UCSD-AML1 (cell line): ENCODE measurements around the gene MEIS3.
A peak's percentile ranks its signal among the peaks of the same experiment; 100 is the strongest.
"Not testable (repeated sequence)": the region's sequence is repeated elsewhere in the genome, so short reads cannot be mapped to it uniquely, and the experiment has no call there.

Source experiments
- DNase-seq: peaks from one replicate; lab custom pipeline; 2025; ENCODE audit not compliant: unreplicated experiment; lab: John Stamatoyannopoulos, UW

MEIS3 gene

DNA sequence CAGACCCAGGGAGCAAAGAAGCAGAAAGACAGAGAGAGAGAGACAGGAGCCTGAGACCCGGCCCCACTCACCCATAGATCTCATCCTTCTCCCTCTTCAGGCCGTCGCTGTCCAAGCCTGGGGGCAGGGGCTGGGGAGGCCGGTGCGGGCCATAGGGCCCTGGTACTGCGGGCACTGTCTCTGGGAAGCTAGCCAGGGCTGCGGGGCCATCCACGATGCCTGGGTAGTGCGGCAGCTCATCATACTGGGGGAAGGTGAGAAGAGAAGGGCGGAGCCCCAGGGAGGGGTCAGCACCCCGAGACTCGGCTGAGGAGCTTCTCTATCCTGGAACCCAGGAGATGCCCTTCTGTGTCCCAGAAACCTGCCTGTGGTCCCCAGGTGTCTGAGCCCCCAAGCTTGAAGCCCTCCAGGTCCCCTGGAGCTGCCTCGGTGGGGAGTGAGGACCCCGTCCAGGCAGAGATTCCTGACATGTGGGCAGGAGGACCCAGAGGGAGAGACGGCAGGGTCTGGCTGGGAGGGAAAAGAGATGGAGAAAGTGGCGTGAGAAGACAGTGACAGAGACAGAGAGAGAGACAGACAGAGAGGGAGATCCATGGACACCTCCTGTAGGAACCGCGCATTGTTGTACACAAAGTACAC is 2.1 kb downstream of the MEIS3 start:
- DNase-seq: no peak

DNA sequence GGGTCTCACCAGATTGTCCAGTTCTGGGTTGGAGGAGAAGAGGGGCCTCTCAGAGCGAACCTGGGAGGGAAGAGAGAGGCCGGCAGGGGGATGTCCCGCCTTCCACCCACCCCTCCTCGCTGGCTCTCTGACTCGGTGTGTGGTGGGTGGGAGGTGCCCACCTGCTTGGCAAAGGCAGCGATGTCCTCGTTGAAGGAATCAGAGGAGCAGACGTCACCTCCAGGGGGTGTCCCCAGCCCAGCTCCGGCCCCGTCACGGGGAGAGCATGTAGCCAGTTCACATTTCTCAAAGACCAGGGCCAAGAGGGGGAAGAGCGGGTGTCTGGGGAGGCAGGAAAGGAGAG is 2.7 kb downstream of the MEIS3 start:
- no peak for DNase-seq

DNA sequence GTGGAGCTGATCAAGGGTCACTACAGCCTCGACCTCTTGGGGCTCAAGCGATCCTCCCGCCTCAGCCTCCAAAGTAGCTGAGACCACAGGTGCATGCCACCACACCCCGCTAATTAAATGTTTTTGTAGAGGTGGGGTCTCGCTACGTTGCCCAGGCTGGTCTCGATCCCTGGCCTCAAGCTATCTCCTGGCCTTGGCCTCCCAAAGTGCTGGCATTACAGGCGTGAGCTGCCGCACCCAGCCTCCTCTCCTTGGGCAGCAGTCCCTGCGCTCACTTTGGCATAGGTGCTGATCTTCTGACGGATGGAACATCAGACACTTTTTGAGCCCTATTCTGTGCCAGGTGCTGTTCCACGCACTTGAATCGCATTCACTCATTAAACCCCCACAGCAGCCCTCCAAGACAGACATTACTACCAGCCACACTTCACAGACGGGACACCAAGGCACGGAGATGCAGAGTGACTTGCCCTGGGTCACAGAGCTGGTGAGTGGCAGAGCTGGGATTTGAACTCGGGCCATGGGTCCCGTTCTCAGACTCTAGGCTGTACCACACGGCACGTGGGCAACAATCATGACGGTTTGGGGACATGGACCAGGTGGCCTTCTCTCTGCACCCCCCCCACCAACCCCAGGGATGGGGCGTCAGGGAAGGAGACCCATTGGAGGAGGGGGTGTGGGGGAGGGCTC is 3.2 kb downstream of the MEIS3 start:
- DNase-seq: no peak

DNA sequence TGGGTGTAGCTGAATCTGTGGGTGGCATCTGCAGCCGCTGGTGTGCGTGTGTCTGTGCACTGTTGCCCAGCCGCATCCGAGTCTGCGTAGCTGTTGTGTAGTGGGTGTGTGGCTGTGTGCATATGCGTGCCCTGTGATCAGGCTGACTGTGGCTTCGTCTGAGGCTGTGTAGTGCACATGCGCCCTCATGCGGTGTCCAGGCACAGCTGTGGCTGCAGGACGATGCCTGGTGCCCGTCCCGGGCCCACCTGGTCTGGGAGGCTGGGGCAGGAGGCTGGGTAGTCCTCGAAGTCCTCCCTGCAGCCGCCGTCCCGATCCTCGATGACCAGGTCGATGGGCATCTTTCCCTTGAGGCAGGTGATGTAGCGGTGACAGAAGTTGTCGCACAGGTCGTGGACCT is 4.9 kb downstream of the MEIS3 start:
- DNase-seq: peak; percentile 64

DNA sequence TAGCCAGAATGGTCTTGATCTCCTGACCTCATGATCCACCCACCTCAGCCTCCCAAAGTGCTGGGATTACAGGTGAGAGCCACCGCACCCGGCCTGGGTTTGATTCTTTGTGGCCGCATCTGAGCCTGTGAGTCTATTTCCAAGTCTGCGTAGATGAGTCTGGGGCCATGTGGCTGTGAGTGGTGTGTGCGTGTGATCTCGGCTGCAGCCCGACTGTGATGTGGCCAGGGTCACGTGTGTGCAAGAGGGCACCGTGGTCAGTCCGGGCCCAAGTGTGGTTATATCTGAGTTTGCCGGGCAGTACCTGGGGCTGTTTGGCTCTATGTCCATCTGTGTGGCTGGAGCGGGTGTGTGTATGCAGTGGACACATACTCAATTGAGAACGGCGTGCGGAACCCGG is 5.4 kb downstream of the MEIS3 start:
- DNase-seq: no peak

DNA sequence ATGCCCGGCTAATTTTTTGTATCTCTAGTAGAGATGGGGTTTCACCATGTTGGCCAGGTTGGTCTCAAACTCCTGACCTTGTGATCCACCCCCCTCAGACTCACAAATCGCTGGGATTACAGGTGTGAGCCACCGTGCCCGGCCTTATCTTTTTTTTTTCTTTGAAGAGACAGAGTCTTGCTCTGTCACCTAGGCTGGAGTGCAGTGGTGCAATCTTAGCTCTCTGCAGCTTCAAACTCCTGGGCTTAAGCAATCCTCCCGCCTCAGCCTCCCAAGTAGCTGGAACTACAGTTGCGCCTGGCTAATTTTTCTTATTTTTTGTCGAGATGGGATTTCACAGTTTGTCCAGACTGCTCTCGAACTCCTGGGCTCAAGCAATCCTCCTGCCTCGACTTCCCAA is 7.6 kb downstream of the MEIS3 start:
- DNase-seq: not testable (repeated sequence)

DNA sequence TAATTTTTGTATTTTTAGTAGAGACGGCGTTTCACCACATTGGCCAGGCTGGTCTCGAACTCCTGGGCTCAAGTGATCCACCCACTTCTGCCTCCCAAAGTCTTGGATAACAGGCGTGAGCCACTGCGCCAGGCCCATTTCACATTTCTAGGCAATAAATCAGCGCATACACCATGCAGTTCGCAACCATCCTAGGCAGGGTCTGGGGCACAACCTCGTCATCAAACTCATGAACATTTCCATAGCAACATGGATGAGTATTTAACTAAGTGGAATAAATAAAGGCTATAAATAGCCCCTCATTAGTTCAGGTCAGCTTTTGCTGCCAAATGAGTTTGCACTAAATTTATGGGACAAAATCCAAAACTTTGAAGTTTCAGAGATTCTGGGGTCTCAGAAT is 8.2 kb downstream of the MEIS3 start:
- DNase-seq: no peak

DNA sequence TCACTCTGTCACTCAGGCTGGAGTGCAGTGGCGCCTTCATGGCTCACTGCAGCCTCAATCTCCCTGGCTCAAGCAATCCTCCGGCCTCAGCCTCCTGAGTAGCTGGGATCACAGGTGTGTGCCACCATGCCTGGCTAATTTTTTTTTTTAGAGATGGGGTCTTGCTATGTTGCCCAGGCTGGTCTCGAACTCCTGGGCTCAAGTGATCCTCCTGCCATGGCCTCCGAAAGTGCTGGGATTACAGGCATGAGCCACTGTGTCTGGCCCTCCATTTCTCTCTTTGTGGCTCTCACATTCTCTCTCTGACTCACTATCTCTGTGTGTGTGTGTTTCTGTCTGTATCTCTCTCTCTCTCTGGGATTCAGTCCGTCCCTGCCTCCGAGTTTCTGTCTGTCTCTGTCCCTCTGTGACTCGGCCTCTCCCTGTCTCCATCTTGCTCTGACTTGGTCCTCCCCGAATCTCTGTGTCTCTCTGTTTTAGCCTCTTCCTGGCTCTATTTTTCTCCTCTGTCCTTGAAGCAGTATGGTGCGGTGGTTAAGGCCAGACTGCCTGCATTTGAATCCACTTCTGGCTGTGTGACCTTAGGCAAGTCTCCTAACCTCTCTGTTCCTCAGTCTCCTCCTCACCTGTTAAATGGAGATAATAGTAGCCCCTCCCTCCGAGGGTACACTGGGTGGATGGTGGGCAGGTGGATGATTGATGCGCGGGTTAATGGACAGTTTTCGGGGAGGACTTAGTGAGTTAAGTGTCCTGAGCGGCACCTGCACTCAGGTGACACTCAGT is 11.0 kb downstream of the MEIS3 start:
- DNase-seq: no peak

DNA sequence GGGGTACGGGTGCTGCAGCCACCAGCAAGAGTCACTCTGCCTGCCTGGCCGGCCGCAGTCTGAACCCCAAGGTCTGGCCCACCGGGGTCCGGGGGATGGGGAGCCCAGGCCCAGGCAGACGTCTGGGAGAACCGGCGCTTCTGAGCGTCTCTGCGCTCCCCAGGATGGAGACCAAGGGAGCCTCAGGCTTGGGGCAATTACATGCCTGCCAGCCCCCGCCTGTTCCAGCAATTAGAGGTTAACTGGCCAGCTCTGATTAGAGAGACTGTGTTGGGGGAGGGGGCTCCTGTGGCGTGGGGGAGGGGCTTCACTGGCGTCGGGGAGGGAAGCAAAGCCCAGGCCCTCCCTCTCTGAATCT is 11.9 kb downstream of the MEIS3 start:
- no peak for DNase-seq

DNA sequence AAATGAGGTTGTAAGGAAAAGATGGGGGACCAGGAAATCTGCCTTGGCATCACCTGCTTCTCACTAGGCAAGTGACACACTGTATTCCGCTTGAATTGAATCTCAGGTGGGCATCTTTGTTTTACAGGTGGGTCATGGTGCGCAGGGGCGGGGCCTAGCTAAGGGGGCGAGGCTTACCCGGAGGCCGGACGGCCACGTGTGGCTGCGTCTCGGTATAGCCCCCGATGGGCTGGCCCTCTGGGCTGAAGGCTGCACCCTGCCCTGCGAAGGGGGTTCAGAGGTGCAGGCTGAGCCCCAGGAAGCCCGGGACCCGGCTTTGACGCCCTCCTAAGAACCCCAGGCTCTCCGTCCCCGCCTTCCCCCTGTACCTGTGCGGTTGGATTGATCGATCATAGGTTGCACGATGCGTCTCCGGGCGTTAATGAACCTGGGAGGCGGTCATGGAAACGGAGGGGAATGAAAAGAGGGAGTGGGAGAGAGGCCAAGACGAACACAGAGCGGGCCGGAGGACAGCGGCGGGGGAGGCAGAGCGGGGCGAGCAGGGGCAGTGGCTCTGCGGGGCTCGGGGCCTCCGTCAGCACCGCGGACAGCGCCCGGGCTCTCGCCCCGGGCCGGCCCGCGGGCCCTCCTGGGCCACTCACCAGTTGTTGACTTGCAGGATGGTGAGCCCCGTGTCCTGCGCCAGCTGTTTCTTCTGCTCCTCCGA is 12.5 kb downstream of the MEIS3 start:
- DNase-seq: peak; percentile 38

DNA sequence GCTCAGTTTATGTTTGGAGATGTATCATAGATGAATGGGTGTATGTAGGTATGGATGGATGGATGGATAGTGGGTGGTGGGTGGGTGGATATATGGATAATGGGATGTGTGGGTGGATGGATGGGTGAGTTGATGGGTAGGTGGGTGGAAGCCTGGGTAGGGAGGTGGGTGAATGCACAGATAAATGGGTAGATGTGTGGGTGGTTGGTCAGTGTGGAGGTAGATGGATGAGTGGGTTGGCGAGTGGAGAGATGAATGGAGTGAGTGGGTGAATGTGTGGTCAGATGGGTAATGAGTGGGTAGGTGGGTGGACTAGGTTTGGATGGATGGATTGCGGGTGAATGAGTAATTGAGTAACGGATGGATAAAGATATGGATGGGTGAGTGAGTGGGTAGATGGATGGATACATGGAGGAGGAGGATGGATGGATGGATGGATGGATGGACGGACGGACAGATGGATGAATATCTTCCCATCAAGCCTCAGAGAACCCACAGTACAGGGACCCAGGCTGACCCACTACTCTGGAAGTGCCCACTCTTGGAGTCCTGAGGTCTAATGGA is 13.4 kb downstream of the MEIS3 start:
- no peak for DNase-seq

DNA sequence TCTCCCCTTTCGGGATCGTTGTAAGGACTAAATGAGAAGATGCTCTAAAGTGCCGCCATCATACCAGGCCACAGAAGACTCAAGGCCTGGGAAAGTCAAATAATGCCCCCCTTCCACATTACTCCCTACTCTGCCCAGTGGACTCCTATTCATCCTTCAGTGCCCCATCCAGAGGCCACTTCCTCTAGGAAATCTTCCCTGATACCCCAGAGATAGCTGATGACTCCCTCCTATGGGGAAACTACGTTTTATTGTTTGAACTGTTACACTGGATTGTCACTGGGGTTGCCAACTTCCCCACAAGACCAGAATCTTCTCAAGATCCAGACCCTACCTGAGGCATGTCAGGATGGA is 14.2 kb downstream of the MEIS3 start:
- no peak for DNase-seq

DNA sequence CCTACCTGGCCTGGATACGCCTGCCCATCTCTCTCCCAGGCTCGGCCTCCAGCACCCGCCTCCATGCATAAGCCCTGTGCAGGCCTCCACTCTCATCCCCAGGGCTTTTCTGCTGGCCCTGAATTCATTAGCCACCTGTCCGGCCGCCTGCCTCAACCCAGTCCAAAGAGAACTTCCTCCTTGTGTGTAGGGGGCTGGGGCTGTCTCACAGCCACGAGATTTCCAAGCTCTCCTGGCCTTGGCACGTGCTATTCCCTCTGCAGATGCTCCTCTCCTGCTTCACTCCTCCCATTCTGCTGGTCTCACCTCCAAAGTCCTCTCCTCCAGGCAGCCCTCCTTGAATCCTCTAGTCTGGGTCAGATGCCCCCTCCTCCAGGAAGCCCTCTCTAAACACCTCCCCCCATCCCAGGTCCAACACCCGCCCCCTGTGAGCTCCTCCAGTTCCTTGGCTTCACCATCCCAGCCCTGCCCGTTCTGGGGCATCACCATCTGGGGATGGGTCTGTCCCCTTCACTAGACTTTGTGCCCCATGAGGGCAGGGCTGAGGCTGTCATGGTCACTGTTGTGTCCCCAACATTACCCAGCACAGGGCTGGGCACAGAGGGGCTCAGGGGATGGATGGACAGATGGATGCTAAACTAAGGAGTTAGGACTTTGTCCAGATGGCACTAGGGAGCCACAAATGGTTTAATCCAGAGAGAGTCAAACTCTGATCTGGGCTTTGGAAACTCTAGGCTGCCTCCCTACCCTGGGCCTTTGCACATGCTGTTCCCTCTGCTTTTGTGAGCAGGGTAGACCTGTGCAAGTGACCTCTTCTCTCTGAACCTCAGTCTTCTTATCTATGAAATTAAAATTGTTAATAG is 14.8 kb downstream of the MEIS3 start:
- no peak for DNase-seq

DNA sequence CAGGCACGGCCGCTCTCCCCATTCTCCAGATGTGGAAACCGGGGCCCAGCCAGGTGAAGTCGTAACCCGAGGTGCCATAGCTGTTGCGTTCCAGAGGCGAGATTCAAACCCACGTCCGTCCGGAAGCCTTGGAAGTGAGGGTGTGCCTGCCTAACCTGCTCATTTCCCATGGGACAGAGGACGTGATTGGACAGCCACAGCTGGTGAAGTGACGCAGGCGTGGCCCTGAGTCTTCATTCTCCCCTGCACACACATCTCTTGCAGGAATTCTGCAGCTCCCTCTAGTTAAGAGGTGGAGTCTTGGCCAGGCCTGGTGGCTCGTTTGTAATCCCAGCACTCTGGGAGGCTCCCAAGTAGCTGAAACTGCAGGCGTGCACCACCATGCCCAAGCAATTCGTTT is 16.8 kb downstream of the MEIS3 start:
- no peak for DNase-seq

DNA sequence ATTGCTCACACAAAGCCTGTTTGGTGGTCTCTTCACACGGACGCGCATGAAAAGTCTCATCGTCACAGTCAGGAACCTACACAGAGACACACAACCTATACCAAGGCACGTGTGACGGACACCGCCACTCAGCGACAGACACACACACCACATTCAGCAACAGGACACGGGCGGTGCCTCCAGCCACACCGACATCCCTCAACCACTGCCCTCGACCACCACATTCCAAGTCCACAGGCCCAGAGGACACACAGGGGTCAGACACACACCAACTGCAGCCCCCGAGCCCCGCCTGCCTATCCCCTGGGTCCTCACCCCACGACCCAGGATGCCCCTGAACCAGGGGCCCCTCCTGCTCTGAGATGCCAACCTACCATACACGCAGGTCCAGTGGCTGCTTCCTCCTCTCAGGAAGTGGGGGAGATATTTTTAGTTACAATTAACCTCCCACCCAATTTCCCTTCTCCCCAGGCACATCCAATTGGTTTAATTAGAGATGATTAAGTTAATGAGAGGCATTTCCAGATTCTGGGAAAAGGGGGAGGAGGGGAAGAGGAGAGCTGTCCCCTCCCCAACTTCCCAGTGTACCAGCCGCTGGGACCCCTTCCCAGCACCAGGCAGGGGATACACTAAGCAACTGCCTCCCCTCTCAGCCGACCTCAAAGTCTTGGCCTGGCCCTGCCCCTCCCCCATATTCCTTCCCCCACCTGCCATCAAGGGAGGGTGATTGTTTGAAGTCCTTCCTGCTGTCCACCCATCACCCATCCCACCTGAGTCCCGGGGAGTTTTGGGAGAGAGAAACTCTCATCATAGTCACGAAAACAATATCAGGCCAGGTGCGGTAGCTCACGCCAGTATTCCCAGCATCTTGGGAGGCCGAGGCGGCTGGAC is 20.4 kb downstream of the MEIS3 start:
- no peak for DNase-seq

DNA sequence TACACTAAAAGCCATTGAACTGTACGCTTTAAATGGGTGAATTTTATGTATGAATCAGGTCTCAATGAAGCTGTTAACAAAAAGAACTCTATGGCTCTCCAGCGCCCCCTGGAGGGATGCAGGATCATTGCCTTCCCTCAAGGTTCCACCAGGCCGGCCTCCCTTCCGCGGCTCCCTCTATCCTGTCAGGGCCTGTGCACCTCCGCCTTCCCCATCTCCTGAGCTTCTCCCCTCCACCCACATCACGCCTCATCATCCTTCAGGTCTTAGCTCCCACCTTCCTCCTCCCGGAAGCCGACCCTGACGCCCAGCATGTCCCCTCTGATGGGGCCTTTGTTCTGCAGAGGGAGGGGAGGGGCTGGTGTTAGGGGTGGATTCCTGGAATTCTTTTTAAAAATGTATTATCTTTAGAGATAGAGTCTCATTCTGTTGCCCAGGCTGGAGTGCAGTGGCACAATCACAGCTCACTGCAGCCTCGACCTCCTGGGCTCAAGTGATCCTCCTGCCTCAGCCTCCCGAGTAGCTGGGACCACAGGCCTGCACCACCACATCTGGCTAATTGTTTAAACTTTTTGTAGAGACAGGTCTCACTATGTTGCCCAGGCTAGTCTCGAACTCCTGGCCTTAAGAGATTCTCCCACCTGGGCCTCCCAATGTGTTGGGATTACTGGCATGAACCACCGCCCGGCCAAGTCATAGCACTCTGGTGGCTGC is 27.7 kb downstream of the MEIS3 start:
- DNase-seq: peak; percentile 70

DNA sequence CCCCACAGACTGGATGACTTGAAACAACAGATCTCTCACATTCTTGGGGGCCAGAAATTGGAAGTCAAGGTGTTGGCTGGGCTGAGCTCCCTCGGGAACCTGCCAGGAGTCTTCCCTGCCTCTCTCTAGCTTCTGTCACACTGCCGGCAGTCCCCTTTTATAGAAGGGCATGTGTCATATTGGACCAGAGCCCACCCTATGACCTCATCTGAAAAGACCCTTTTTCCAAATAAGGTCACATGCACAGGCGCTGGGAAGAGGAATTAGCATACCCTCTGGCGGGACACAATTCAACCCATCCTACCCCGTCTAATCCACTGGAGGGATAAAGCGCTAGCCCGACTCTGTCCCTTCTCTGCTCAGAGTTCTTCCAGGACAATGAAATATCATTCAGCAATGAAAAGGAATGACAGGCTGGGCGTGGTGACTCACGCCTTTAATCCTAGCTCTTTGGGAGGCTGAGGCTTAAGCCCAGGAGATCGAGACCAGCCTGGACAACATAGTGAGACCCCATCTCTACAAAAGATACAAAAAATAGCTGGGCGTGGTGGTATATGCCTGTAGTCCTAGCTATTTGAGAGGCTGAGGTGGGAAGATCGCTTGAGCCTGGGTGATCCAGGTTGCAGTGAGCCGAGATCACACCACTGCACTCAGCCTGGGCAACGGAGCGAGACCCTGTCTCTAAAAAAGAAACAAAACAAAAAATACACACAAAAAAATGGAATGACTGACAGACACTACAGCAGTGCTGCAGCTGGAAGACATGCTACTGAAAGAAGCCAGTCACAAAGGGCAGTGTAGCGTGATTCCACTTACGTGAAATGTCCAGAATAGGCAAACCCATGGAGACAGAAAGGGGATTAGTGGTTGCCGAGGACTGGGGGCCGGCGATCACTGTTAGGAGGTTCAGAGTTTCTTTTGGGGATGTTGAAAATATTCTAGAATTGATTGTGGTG is 28.5 kb downstream of the MEIS3 start:
- DNase-seq: no peak

DNA sequence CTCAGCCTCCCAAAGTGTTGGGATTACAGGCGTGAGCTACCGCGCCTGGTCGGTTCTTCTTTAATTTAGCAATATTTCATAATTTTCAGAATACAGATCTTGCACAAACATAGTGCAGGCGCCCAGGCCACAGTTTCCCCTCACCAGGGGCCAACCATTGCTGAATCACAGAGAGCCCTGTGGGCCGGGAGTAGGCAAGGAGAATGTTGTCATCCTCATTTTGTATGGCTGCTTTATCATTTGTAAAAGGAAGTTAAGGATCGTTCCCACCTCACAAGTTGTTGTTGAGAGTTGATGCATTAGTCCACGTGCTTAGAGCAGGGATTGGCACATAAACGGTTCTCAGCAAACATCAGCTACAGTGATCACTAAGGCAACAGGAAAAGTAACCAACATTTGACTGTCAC is 30.2 kb downstream of the MEIS3 start:
- DNase-seq: no peak
